DMS79 (cell line): ENCODE results near the gene LIMS1.
"Not testable (repeated sequence)": the region's sequence is repeated elsewhere in the genome, so short reads cannot be mapped to it uniquely, and the experiment has no call there.

Experiments
- DNase-seq: peaks from one replicate; lab custom pipeline; 2025; lab: John Stamatoyannopoulos, UW

Gene LIMS1

GRCh38 chr2:108587621-108588020 is 53.4 kb downstream of the LIMS1 start:
- no peak for DNase-seq

GRCh38 chr2:108588070-108588668 is 53.9 kb downstream of the LIMS1 start:
- no peak for DNase-seq

- DNase-seq, result no peak
Observed at GRCh38 chr2:108589372-108589771, 55.1 kb downstream of the LIMS1 start.

DNA sequence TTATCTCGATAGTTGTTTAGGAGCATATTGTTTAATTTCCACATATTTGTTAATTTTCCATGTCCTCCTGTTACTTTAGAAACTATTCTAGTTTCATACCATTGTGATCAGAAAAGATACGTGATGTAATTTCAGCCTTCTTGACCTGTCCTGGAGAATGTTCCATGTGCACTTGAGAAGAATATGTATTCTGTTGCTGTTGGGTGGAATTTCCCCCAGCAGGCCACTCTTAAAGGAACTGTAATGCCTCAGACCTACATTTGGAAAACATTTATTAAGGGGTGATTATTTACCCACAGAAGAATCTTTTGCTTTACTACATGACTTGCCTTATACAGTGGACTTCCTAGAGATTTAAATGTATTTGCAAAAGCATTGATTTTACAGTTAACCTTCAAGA is 55.5 kb downstream of the LIMS1 start:
- DNase-seq, result no peak

DNA sequence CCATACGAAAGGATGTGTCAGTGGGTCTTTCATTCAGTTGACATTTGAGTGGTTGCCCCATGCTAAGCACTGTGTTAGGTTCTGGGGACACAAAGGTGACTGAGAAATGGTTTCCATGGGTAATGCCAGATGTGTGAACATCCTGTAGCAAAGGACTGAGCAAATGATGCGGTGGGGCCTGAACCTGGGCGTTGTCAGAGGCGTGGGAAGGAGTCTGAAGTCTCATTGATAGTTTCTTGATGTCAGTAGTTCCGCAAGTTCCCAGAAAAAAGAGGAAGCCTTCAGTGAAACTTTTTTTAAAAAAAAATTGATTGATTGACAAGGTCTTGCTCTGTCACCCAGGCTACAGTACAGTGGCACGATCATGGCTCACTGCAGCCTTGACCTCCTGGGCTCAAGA is 56.9 kb downstream of the LIMS1 start:
- no peak for DNase-seq

GRCh38 chr2:108593547-108594098 is 59.4 kb downstream of the LIMS1 start:
- DNase-seq, result no peak

DNA sequence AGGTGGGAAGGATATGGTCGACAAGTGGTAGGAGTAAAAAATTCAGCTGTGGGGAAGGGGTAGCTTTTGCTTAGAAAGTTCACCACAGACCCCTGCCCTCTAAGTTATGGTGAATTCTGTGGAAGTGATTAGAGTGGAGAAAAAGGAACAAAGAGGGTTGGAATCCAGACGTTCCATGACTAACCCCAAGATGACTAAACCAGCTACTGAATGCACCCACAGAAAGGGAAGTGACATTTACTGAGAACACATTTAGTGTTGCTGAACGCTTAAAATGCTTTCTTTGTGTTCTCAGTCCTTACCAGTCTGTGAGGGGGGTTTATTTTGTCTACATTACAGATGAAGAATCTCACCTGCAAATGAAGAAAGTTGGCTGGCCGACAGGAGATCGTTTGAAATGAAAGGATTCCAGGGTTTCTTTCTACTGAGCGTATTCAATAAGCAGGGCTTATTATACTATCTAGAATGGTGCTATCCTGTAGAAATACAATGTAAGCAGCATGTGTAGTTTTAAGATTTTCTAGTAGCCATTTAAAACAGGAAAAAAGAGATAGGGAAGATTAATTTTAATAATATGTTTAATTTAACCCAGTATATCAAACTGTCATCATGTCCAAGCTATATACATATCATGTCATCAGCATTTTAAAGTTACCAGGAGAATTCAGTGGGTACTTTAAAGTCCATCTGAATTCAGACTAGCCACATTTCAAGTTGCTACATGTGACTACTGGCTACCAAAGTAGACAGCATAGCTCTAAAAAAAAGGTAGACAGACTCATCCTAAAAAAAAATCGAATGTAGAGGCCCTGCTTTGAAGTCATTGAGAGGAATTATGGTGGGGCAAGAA is 60.1 kb downstream of the LIMS1 start:
- DNase-seq, result no peak

DNA sequence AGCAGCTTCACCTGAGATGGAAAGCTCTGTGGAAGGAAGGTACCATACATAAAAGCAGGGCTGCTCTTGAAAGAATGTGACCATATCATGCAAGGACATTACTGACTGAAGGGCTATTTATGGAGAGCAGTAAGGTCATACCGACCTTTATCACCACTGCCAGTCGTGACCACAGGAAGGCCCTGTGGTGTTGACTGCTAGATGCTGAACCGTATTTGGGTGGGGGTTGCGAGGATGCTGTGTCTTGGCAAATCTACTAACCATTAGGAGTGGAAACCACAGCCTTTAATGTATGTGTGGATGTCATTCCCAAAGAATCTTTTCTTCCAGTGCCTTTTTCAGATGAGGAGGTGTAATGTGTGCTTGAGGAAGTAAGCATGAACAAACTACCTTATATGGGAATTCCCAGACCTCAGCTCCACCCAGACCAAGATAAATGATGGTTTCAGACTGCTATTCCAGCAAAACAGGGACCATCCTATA is 60.8 kb downstream of the LIMS1 start:
- DNase-seq, result no peak

DNA sequence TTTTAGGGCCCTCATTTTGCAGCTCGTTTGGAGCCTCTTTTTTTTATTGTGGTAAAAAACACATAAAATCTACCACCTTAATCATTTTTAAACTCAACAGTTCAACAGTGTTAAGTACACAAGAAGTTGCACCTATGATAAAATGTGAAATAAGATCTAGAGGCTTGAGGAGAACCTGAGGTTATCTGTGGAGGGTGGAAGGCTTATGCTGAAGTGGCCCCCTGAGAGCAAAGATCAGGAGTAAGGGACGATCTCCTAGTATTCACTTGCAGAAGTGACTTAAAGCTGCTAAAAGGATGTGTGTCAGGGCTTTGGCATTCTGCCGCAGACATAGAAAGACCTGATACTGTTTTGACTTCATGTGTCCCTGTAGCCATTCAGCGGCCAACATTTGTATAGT is 61.5 kb downstream of the LIMS1 start:
- not testable (repeated sequence) for DNase-seq

- DNase-seq, result not testable (repeated sequence)
Observed at GRCh38 chr2:108597105-108597744, 63.0 kb downstream of the LIMS1 start.

DNA sequence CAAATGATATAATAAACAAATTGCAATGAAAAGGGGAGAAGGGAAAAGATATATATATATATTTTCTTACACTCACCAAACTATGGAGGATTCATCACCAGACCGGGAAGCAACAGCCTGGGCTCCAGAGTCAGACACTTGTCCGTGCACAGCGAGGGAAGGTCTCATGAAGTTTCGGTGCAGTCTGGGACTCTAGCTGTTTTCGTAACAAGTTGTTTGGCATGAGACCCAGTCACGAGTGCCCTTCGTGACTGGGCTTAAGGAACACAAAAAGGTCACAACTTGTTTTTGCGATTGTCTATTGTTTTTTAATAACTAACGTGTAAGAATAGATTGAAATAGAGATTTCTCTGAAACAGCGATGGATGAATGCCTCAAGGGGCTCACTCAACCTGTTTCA is 66.9 kb downstream of the LIMS1 start:
- DNase-seq, result not testable (repeated sequence)

DNA sequence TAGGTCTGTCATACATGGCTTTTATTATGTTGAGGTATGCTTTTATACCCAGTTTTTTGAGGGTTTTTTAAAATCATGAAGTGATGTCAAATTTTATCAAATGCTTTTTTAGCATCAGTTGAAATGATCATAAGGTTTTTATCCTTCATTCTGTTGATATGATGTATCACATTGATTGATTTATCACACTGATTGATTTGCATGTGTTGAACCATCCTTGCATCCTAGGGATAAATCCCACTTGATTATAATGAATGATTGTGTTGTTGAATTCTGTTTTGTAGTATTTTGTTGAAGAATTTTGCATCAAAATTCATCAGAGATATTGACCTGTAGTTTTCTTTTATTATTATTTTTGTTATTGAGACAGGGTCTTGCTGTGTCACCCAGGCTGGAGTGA is 68.2 kb downstream of the LIMS1 start:
- DNase-seq, result no peak

DNA sequence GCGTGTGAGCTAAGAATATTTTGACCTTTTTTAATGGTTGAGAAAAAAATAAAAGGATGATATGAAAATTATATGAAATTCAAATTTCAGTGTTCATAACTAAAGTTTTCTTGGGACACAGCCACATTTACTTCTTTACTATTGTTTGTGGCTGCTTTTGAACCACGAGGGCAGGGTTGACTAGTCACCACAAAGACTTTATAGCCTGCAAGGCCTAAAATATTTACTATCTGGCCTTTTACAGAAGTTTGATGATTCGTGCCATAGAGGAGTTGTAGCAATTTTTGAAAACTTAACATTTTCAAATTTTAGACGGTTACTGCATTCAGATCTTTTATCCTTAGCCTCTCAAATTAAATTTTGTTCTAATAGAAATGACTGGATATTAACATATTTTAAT is 69.9 kb downstream of the LIMS1 start:
- no peak for DNase-seq

DNA sequence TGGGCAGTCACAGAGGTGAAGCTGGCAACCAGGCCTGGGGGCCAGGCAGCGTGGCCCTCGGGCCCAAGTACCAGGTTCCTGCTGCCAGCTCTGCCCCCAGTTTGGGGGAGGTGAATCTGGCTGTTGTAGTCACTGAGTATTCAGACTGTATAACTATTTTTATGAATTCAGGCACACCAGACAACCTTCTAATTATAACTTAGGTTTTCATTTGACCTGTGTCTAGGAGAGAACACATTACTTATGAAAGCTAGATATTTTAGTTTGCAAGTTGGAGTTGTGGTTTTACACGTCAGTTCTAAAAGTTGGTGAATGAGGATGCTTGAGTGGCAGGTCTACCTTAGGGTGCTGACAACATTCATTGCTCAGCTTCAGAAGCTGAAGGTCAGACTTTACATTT is 71.7 kb downstream of the LIMS1 start:
- no peak for DNase-seq

GRCh38 chr2:108607706-108608301 is 73.5 kb downstream of the LIMS1 start:
- no peak for DNase-seq

DNA sequence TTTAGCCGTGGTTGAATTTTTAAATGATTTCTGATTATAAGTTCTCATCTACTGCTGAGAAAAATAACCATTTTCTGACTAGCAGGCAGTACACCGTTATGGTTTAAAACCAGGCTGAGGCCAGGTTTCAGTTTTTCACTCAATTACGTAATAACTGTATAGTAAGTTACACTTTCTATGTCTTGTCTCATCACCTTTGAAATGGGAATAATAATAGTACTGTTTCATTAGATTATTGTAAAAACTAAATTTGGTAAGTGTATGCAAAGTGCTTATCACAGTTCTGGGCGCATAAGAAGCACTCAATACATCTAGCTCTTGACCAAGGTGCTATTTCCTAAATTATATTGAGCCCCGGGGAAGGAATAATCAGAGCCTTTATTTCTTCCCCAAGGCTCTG is 76.8 kb downstream of the LIMS1 start:
- DNase-seq, result no peak

GRCh38 chr2:108612153-108612513 is 77.9 kb downstream of the LIMS1 start:
- peak; percentile 82 for DNase-seq

DNA sequence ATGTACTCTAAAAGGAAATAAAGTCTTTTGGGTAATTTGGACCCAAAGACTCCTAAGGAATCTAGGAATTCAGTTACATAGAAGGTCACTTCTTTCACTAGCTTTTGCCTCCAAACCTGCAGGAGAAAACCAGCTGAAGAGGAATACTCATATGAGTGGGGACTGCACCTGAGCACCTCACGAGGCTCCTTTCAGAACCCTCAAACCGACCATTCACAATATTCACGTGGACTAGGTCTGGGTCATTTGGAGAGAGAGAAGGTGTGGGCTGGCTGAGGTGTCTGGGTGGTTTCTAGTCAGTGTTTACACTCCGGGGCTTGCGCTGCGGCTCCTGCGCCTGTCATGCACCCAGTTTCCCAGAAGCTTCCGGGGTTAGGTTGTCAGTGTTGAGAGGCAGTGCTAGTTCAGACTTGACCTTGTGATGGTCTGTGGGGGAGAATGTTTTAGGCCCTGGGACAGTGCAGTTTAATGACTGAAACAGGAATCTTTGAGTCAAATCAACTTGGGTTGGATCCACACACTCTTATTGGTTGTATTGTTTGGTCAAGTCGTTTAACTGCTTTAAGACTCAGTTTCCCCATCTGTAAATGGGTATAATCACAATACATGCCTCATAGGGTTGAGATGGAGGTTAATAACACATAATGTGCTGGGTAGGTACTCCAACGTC is 78.4 kb downstream of the LIMS1 start:
- no peak for DNase-seq

DNA sequence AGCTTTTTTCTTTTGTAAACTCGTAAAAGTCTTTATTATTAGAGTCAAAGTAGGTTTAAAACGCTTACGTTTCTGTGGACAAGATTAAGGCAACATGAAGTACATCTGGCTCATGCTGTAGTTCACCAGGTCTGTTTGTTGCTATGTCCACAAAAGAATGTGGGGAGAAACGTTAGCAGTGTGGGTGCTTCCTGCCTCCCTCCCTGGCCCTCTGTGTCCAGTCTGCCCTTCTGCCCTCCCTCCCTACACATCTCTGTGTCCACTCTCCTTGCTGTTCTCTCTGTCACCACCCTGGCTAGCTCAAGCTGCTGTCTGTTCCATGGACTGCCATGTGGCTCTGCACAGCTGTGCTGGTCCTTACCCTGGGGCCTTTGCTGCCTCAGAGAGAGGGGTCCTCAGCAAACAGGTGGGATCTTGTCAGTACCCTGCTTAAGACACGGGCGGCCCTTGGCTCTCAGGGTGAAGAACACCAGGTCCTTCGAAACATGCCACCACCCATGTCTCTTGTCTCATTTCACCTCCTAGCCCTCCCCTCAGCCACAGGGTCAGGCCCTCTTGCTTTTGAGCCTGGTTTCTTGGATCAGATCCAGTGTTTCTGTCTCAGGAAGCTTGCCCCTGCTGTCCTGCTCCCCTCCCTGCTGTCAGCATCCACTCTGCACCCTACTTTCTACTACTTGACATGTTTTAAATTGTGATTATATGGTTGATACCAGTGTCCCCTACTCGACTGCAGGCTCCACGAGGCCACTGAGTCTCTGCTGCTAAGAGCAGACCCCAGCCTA is 79.2 kb downstream of the LIMS1 start:
- no peak for DNase-seq

GRCh38 chr2:108614043-108614545 is 79.8 kb downstream of the LIMS1 start:
- no peak for DNase-seq

GRCh38 chr2:108614659-108615058 is 80.4 kb downstream of the LIMS1 start:
- DNase-seq, result no peak
